PFSK-1 (cell line): ENCODE results near the gene CYTH4.

Experiments used
- FOXP2 ChIP-seq: optimal IDR thresholded peaks from 2 replicates; pipeline ENCODE3; 2011; ENCODE audit warnings: borderline replicate concordance, control low read depth, inconsistent platforms; ENCODE audit not compliant: insufficient read depth; ENCODE audit errors: extremely low read length, extremely low read depth
- POLR2AphosphoS5 ChIP-seq: IDR thresholded peaks from 2 replicates; pipeline ENCODE4 v1.6.1; 2012; ENCODE audit warnings: low read depth, mild to moderate bottlenecking, control low read depth, low read length, moderate library complexity
- REST ChIP-seq, 2 experiments: IDR thresholded peaks; 2 replicates each; pipeline versions ENCODE4 v1.6.1 to v1.8.0; 2011 to 2012; ENCODE audit warnings: low read depth in 2 of 2, low read length in 2 of 2, control low read depth in 1 of 2, inconsistent platforms in 1 of 2, mild to moderate bottlenecking in 1 of 2, moderate library complexity in 1 of 2; ENCODE audit not compliant: insufficient read depth in 1 of 2
- SIN3A ChIP-seq: IDR thresholded peaks from 2 replicates; pipeline ENCODE4 v1.6.1; 2012; ENCODE audit warnings: mild to moderate bottlenecking, low read length, moderate library complexity, borderline replicate concordance; ENCODE audit not compliant: insufficient read depth
- TAF1 ChIP-seq: IDR thresholded peaks from 2 replicates; pipeline ENCODE4 v1.6.1; 2012; ENCODE audit warnings: low read length, control low read depth, borderline replicate concordance; ENCODE audit not compliant: insufficient read depth

The CYTH4 gene

GRCh38 chr22:37298748-37299495 lies 16.6 kb downstream of the CYTH4 start:
- TF ChIP-seq TAF1 (no peak), REST (IDR thresholded peaks at IDR 0.05; ENCODE audit: insufficient read depth in 1 of 2, low read depth in 2 of 2, low read length in 2 of 2) (no peak), SIN3A (no peak), FOXP2 (no peak), POLR2AphosphoS5 (no peak)

- TF ChIP-seq REST (IDR thresholded peaks at IDR 0.05; ENCODE audit: insufficient read depth in 1 of 2, low read depth in 2 of 2, low read length in 2 of 2) (no peak), POLR2AphosphoS5 (no peak), SIN3A (no peak), TAF1 (no peak), FOXP2 (no peak)
These were observed 17.7 kb downstream of the CYTH4 start for GRCh38 chr22:37299969-37300509.

GRCh38 chr22:37300551-37301017 lies 18.3 kb downstream of the CYTH4 start:
- TF ChIP-seq SIN3A (no peak), FOXP2 (no peak), TAF1 (no peak), REST (IDR thresholded peaks at IDR 0.05; ENCODE audit: insufficient read depth in 1 of 2, low read depth in 2 of 2, low read length in 2 of 2) (no peak), POLR2AphosphoS5 (no peak)

- TF ChIP-seq POLR2AphosphoS5 (no peak), FOXP2 (no peak), REST (IDR thresholded peaks at IDR 0.05; ENCODE audit: insufficient read depth in 1 of 2, low read depth in 2 of 2, low read length in 2 of 2) (no peak), TAF1 (no peak), SIN3A (no peak)
These were observed 19.0 kb downstream of the CYTH4 start for GRCh38 chr22:37301144-37301830.
